ENCODE measurements around the gene FXYD7.

The FXYD7 gene

DNA sequence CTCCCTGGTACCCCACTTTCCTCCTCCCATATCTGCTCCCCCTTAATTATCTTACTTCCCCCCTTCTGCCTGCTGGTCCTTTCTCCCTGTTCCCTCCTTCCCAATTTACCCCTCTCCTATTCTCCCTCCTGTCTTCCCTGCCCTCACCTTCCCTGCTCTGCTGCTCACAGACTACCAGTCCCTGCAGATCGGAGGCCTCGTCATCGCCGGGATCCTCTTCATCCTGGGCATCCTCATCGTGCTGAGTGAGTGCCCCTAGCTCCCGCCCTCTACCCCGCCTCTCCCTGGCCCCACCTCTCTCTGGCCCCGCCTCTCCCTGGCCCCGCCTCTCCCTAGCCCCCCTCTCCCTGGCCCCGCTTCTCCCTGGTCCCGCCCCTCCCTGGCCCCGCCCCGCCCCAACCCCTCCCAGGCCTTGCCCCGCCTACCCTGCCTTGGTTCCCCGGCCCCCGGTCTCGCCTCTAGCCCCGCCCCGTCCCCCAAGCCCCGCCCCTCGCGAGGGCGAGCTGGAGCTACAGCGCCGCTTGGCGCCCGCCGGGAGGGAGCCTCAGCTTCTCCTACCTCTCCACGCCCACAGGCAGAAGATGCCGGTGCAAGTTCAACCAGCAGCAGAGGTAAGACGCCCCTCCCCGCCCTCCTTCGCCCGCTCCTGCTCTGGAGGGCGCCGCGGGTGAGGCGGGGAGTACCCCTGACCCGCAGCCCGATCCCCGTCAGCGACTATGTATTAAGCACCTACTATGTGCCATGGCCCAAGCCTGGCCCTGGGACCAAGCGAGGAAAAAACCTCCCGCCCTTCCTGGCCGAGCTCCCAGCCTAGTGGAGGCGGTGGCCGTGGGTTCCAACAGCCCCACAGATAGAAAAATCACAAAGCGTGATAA, 1.9 kb upstream of the FXYD7 start:
- H3K4me2 ChIP-seq (ENCODE audit: low read length) = peak overlapping the region; percentile 62
- no peaks in the 10 kb centered on the region for H3K9me2 ChIP-seq (ENCODE audit: low read depth, low read length)
- H4K20me1 ChIP-seq (ENCODE audit: insufficient read depth, low read length) = no peaks in the 10 kb centered on the region
- no peaks in the 10 kb centered on the region for H3K9me3 ChIP-seq (ENCODE audit: low read length)
- no peaks in the 10 kb centered on the region for H3K27me3 ChIP-seq (ENCODE audit: insufficient read depth, low read length)
- no peaks in the 10 kb centered on the region; the same call in 1 of the 2 replicates for H3F3A ChIP-seq (ENCODE audit: insufficient read depth, low read length)
- H2AFZ ChIP-seq (ENCODE audit: low read length) = no peak overlapping the region
- TF ChIP-seq CTCF (IDR thresholded peaks at IDR 0.05; ENCODE audit: low read length) = peak; percentile 61
- TF ChIP-seq EZH2 (IDR thresholded peaks at IDR 0.05; ENCODE audit: borderline replicate concordance, low read length) = no peak
- H3K9ac ChIP-seq (ENCODE audit: low read length) = peak overlapping the region; percentile 28; the same call in 1 of the 2 replicates
- H3K27ac ChIP-seq (ENCODE audit: low read depth, low read length, poor library complexity, severe bottlenecking) = peak overlapping the region; percentile 37
- no peaks in the 10 kb centered on the region for H3K36me3 ChIP-seq (ENCODE audit: insufficient read depth, low read length)
- H3K4me1 ChIP-seq (ENCODE audit: insufficient read depth, low read length, severe bottlenecking) = peaks cover 15% of the 10 kb centered on the region
- H3K79me2 ChIP-seq (ENCODE audit: insufficient read depth, low read length) = no peaks in the 10 kb centered on the region
- peak overlapping the region; percentile 44 for H3K4me3 ChIP-seq (ENCODE audit: low read depth, low read length, poor library complexity, severe bottlenecking)

DNA sequence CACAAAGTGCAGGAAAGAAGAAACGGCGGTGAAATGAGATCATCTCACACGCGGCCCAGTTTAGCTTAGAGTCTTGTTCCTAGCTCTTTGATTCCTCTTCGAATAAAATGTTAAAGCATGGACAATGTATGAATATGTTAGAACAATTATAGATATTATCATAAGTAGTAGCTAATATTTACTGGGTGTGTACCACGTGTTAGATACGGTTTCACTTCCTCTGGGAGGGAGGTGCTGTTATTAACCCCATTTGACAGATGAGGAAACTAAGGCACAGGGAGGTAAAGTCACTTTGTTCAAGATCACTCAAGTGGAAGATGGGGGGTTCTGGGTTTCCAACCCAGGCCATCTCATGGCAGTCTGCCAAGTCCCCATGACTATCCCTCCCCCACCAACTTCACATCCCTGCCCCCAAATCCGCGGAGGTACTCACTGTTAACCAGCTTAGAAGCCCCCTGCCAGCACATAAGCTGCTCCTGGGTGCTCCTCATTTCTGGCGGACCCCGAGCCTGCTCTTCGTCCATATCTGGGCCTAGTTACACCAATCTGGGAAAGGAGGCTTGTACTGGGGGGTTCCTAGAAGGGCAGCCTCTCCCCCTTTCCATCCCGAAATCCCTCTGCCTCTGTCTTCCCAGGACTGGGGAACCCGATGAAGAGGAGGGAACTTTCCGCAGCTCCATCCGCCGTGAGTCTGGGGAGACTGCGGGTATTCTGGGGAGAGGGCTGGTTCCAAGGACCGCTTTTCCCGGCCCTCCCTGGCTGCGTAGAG, 1.0 kb upstream of the FXYD7 start:
- Histone ChIP-seq H3K4me3 (ENCODE audit: low read depth, low read length, poor library complexity, severe bottlenecking) (peak overlapping the region; percentile 44), H3K9me3 (ENCODE audit: low read length) (no peaks in the 10 kb centered on the region), H3K27ac (ENCODE audit: low read depth, low read length, poor library complexity, severe bottlenecking) (peak overlapping the region; percentile 37), H3K27me3 (ENCODE audit: insufficient read depth, low read length) (no peaks in the 10 kb centered on the region), H3K4me2 (ENCODE audit: low read length) (peak overlapping the region; percentile 62), H3K79me2 (ENCODE audit: insufficient read depth, low read length) (no peaks in the 10 kb centered on the region), H3K4me1 (ENCODE audit: insufficient read depth, low read length, severe bottlenecking) (peaks cover 15% of the 10 kb centered on the region), H3K9ac (ENCODE audit: low read length) (peak overlapping the region; percentile 28; the same call in 1 of the 2 replicates), H2AFZ (ENCODE audit: low read length) (no peak overlapping the region), H3F3A (ENCODE audit: insufficient read depth, low read length) (no peaks in the 10 kb centered on the region; the same call in 1 of the 2 replicates), H4K20me1 (ENCODE audit: insufficient read depth, low read length) (no peaks in the 10 kb centered on the region), H3K9me2 (ENCODE audit: low read depth, low read length) (no peaks in the 10 kb centered on the region), H3K36me3 (ENCODE audit: insufficient read depth, low read length) (no peaks in the 10 kb centered on the region)
- TF ChIP-seq CTCF (IDR thresholded peaks at IDR 0.05; ENCODE audit: low read length) = no peak
- no peak for TF ChIP-seq EZH2 (IDR thresholded peaks at IDR 0.05; ENCODE audit: borderline replicate concordance, low read length)

DNA sequence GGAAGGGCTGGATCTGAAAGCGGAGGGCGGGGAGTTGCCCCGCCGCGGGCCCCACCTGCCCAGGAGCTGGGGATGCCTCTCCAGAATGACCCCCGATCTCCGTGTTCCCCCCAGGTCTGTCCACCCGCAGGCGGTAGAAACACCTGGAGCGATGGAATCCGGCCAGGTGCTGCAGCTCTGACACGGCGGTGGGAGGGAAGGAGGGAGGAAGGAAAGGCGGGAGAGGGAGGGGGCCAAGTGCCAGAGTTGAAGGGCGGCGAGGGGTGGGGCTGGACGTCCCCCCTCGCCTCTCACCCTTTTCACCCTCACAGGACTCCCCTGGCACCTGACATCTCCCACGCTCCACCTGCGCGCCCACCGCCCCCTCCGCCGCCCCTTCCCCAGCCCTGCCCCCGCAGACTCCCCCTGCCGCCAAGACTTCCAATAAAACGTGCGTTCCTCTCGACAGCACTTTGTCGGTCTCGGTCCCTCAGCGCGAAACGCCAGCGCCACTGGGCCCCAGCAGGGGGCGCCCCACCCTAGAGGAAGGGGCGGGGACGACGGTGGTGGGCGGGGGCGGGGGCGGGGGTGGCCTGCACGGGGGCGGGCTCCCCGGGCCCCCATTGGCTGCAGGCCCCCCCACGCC, 337 bp upstream of the FXYD7 start:
- H3K27ac ChIP-seq (ENCODE audit: low read depth, low read length, poor library complexity, severe bottlenecking) = no peak overlapping the region
- H2AFZ ChIP-seq (ENCODE audit: low read length) = no peak overlapping the region
- peak overlapping the region; percentile 27; the same call in 1 of the 2 replicates for H3K9ac ChIP-seq (ENCODE audit: low read length)
- H3K27me3 ChIP-seq (ENCODE audit: insufficient read depth, low read length) = no peaks in the 10 kb centered on the region
- H3K4me2 ChIP-seq (ENCODE audit: low read length) = peak overlapping the region; percentile 62
- H3F3A ChIP-seq (ENCODE audit: insufficient read depth, low read length) = no peaks in the 10 kb centered on the region; the same call in 1 of the 2 replicates
- H3K9me2 ChIP-seq (ENCODE audit: low read depth, low read length) = no peaks in the 10 kb centered on the region
- no peaks in the 10 kb centered on the region for H3K36me3 ChIP-seq (ENCODE audit: insufficient read depth, low read length)
- peak overlapping the region; percentile 44 for H3K4me3 ChIP-seq (ENCODE audit: low read depth, low read length, poor library complexity, severe bottlenecking)
- TF ChIP-seq EZH2 (IDR thresholded peaks at IDR 0.05; ENCODE audit: borderline replicate concordance, low read length) = no peak
- peak; percentile 36; the same call in 1 of the 2 replicates for TF ChIP-seq CTCF (IDR thresholded peaks at IDR 0.05; ENCODE audit: low read length)
- H3K9me3 ChIP-seq (ENCODE audit: low read length) = no peaks in the 10 kb centered on the region
- no peaks in the 10 kb centered on the region for H4K20me1 ChIP-seq (ENCODE audit: insufficient read depth, low read length)
- peaks cover 15% of the 10 kb centered on the region for H3K4me1 ChIP-seq (ENCODE audit: insufficient read depth, low read length, severe bottlenecking)
- H3K79me2 ChIP-seq (ENCODE audit: insufficient read depth, low read length) = no peaks in the 10 kb centered on the region

All from OCI-LY1 (cell line).